HG03457 (cell line): ENCODE measurements around the gene NSD1.
"Not testable (repeated sequence)": the region's sequence is repeated elsewhere in the genome, so short reads cannot be mapped to it uniquely, and the experiment has no call there.

Experiments
- ATAC-seq: cut with Tn5 transposase; IDR thresholded peaks from one replicate; pipeline ENCODE4 v1.9.1; 2021; ENCODE audit warnings: moderate number of reproducible peaks; ENCODE audit not compliant: unreplicated experiment

Gene NSD1

DNA sequence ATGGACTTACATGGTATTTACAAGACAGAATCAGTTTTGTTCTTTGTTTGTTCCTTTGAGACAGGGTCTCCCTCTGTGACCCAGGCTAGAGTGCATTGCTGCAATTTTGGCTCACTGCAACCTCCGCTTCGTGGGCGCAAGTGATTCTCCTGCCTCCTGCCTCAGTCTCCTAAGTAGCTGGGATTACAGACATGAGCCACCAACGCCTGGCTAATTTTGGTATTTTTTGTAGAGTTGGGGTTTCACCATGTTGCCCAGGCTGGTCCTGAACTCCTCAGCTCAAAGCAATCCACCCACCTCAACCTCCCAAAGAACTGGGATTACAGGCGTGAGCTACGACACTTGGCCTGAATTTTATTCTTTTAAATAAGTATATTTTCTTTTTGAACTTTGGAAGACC, 142.3 kb downstream of the NSD1 start:
- ATAC-seq: no peak

DNA sequence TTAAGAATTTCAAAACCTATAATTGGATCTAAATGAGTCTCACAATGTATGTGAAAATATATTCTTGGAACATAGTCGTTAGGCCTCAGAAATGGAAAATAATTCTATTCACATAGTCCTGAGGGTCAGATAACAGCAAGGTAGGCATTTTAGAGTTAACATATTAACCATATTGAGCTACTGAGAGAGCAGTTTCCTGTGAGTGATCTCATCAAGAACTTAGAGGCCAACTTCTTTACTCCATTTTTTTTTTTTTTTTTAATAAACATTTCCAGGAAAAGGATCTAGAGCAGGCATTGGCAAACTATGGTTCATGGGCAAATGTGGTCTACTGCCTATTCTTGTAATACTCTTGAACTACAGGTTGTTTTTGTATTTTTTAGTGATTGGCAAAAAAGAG, 143.3 kb downstream of the NSD1 start:
- ATAC-seq: no peak

DNA sequence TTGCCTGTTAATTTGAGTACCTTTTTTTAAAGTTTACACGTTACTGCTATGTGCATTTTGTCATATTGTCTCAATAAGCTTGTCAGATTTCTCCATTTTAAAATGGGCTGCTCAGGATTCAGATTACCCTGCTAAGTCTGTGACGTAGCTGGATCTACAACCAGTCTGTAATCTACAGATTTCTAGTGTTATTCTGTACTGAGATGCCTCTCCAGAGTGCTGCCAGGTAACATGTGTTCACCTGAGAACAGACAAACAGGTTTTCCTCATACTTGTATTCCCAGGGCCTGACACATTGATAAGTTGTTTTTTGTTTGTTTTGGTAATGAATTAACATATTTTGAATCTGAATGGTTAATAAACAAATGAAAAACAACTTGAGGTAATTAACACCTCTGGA, 154.6 kb downstream of the NSD1 start:
- ATAC-seq: no peak

DNA sequence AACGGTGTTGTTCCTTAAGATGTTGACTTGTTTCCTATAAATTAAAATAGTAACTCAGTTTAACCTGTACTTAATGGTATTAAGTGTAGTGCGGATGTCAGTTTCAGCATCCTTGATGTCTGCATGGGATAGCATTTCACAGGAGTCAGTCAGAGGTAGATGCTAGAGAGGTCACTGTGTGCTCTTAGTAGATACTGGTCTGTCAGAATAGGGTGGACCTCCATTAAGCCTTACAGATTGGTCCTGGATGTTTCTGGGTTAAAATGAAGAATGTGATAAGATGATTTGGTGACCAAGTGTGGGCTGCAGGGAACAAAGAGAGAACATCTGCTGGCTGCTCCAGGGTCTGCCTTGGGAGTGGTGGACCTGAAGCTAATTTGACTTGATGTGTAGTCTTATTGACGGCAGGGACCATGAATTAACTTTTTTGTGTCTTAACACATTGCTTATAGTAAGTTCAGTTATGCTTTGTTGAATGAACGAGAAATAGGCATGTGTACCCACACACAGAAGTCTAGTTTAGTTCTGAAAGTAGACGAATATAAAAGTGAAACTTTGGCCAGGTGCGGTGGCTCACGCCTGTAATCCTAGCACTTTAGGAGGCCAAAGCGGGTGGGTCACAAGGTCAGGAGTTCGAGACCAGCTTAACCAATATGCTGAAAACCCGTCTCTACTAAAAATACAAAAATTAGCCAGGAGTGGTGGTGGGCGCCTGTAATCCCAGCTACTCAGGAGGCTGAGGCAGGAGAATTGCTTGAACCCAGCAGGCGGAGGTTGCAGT, 157.4 kb downstream of the NSD1 start:
- no peak for ATAC-seq

DNA sequence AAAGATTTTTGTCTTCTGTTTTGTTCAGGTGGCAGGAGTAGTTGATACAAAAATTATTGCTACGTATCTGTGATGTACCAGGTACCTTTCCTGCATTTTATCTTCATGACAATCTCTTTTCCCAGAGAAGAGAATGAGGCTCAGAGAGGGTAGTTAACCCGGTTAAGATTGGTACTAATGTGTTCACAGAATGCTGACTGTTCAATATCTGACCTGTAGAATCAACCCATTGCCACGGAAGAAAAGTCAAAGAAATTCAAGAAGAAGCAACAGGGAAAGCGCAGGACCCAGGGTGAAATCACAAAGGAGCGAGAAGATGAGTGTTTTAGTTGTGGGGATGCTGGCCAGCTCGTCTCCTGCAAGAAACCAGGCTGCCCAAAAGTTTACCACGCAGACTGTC, 158.2 kb downstream of the NSD1 start:
- ATAC-seq: no peak

DNA sequence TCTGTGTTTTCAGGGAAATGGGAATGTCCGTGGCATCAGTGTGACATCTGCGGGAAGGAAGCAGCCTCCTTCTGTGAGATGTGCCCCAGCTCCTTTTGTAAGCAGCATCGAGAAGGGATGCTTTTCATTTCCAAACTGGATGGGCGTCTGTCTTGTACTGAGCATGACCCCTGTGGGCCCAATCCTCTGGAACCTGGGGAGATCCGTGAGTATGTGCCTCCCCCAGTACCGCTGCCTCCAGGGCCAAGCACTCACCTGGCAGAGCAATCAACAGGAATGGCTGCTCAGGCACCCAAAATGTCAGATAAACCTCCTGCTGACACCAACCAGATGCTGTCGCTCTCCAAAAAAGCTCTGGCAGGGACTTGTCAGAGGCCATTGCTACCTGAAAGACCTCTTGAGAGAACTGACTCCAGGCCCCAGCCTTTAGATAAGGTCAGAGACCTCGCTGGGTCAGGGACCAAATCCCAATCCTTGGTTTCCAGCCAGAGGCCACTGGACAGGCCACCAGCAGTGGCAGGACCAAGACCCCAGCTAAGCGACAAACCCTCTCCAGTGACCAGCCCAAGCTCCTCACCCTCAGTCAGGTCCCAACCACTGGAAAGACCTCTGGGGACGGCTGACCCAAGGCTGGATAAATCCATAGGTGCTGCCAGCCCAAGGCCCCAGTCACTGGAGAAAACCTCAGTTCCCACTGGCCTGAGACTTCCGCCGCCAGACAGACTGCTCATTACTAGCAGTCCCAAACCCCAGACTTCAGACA, 160.4 kb downstream of the NSD1 start:
- no peak for ATAC-seq

DNA sequence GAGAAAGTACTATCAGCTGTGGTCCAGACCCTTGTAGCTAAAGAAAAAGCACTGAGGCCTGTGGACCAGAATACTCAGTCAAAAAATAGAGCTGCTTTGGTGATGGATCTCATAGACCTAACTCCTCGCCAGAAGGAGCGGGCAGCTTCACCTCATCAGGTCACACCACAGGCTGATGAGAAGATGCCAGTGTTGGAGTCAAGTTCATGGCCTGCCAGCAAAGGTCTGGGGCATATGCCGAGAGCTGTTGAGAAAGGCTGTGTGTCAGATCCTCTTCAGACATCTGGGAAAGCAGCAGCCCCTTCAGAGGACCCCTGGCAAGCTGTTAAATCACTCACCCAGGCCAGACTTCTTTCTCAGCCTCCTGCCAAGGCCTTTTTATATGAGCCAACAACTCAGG, 161.1 kb downstream of the NSD1 start:
- no peak for ATAC-seq

DNA sequence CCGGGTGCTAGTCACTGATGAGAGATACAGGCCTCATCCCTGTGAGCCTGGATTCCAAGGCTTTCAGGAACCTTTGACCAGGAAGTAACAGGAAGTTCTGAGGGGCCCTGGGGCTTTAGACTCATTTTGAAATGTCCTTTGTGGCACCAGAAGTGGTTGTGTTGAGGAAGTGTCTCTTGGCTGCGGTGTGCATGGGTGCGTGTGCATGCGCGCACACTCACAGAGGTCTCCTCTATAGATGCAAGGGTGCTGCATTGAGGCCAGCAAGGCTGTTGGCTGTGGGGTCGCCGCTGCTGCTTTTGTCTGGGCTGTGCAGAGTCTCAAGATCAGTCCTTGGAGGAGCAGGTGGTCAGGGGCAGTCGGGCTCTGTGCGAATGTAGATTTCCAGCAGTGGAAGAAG, 162.4 kb downstream of the NSD1 start:
- ATAC-seq: no peak

DNA sequence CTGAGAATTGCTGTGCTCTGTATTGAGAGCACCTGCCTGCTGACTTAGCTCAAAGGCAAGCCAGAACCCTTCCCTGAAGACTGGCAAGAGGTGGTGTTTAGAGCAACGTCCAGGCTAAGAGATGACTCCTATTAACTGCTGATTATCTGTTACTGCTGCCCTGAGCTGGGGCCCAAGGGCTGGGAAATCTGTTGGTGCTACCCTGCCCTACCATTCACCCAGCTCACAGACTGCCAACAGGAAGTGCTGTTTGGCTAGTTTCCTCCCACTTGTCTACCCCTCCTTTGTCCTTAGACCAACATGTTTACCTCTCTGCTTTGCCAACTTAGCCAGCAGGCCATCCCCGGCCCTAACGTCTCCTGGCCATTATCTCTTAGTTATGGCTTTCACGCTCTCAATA, 163.0 kb downstream of the NSD1 start:
- ATAC-seq: no peak

DNA sequence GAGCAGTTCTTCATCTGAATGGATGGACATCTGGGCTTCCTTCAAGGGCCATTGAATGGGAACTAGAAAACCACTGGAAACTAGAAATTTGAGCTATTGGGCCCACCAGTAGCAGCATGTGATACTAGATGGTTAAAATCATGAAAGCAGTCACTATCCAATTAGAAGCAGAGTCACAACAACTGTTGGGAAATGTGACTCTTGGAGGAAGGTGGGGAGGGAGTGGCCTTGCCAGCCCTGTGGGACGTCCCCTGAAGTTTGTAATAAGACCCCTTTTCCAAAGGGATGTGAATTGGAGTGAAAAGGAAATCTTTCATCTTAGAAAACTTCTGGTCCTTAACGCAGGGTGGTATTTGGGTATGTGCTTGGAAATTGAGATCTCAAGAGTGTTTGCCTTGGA, 164.3 kb downstream of the NSD1 start:
- no peak for ATAC-seq

DNA sequence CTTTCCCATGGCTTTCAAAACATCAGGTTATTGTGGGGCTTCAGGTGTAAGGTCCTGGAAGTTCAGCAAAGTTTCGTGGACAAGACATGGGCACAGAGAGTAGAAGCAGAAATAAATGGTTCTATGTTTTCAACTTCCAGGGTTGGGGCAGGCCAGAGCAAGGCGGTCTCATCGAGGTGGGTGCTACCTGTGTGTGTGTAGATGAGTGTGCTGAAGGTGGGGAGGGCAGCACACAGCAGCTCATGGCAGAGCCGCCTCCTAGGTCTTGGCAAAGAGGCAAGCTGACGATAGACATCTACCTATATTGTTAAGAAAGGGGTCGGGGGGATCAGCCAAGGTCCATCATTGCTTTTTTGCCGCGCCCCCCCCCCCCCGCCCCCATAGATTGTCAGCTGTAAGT, 166.1 kb downstream of the NSD1 start:
- no peak for ATAC-seq

DNA sequence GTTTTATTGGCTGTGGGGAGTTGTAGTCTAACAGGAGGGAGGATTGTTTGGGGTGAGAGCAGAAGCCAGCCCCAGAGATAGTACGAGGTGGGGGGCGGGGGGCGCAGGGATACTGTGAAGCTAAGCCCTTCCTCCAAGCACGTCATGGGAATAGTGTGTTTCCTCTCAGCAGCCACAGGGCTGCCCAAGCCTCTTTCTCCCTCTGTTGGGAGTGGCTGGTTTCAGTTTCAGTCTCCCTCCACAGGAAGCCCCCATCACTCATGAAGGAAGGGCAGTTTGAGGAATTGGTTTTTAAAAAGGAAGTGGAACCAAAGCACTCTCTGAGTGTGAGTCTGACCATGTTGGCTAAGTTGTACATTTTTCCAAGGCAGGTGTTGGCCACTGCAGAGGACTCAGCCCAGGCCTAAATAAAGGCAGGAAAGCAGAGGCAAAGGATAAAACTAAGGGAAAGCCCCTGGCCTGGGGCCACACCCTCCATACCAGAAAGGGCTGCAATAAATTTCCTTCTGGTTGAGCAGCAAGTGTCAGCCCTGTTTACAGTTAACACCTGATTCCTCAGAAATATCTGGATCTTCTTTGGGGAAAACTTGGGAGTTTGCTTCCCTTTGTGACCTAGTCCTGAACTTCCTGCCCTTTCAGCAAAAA, 166.8 kb downstream of the NSD1 start:
- ATAC-seq: peak; percentile 37

DNA sequence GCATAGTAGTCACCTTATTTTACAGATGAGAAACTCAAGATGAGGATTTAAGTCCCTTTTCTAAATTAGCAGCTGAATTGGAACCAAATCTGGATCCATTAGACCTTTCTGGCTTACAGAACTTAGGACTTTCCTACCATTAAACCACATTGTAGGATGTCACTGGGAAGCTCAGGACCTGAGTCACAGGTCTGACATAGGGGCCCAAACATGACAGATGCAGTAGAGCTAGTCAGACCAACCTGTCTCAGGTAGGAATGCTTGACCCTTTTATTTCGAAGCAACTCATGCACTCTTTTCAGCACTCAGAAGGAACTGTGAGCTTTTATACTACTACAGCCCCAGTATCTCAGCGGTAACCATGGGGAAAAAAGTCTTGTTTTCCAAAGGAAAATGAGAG, 167.4 kb downstream of the NSD1 start:
- no peak for ATAC-seq

DNA sequence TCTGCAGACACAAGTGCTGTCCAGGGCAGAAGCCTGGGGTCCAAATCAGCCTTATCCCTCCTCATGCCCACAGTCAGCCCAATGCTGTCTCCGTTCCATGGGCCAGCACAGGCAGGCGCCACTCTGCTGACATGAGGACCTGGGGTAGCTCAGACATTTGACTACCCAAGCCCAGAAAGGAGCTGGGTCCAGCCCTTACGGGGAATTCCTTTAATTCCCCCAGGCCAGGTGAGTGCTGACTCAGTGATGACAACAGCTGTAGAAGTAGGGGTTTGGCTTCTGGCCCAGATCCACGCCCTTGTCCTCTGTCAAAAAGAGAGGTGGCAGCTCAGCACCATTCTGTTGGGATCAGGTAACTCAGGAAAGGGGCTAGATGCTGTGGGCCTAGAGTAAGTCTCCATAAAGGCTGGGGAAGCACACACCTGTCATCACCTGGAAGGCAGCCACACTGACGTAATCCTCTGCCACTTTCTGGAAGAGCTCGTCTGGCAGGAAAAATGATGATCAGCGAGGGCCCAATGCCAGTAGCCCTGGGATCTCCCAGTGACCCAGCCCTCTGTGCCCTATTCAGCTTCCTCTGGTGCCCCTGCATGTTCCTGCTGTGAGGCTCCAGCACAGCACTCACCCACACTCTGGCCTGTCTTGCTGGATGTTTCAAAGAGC, 168.1 kb downstream of the NSD1 start:
- ATAC-seq: no peak

DNA sequence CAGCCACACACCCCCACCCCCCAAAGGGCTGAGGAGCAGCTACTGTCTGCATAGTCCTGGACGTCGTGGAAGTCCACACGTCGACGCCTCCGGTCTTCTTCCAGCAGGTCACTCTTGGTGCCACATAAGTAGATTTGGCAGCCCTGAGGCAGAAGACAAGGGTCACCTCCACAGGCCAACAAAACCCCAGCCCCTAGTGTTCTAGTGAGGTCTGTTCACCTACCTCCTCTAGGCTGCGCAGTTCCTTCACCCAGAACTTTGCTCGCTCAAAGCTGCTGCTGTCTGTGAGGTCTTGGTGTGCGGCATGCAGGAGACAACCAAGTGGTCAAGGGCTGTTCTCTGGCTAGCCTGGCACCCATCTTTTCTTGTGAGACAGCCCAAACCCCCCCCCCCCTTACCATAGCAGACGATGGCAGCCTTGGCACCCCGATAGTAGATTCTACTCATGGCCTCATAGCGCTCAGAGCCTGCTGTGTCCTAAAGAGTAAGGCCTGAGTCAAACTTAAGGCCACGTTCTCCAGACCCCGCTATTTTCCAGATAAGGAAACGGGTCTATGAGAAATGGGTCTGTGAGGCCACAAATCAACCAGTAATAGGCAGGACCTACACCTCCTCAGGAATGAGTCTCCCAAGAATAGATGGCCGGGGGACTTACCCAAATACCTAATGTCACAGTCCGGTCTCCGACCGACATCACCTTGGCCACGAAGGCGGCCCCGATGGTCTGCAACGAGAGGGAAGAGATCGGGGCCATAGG, 169.0 kb downstream of the NSD1 start:
- no peak for ATAC-seq

DNA sequence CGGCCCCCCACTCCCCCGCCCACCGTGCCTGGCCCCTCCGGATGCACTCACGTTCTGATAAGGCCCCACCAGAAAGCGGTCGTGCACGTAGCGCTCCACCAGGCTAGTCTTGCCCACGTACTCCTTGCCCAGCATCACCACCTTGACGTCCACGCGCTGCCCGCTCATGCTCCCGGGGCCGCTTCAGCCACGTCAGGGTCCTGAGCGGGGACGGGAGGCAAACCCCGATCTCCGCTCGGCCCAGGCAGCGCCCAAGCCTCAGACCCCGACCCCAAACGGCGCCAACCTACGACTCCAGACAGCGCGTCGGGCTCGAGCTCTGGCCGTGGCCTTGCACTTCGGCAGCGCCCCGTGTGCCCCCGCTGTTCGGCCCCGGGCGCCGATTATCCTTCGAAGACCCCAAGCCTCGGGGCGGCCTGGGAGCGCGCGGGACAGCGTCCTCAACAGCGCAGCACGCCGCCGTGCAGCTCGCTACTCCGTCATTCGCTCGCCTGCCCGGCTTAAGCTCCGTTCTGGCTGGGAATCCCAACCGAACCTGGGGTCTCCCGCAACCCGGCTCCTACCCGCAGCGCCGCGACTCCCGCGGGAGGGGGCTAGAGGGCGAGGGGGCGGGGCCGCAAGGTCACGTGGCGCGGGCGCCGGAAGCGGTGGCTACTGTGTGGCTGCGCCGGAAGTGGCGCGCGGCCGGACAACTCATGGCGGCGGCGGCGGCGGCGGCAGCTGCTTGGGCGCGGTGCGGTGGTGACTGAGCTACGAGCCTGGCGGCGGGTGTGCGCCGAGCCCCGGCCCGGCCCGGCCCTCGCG, 169.8 kb downstream of the NSD1 start, which contains the start of the genes PRELID1 and RAB24:
Gene PRELID1, plus strand, starts transcription at position 679 of the 804 bp plus-strand sequence. CDS start 187 bp downstream, outside the sequence.
Gene RAB24, minus strand, starts transcription at position 599 of the 804 bp plus-strand sequence. Its CDS starts 431 bp downstream, at position 168.
- ATAC-seq: peak; percentile 40

DNA sequence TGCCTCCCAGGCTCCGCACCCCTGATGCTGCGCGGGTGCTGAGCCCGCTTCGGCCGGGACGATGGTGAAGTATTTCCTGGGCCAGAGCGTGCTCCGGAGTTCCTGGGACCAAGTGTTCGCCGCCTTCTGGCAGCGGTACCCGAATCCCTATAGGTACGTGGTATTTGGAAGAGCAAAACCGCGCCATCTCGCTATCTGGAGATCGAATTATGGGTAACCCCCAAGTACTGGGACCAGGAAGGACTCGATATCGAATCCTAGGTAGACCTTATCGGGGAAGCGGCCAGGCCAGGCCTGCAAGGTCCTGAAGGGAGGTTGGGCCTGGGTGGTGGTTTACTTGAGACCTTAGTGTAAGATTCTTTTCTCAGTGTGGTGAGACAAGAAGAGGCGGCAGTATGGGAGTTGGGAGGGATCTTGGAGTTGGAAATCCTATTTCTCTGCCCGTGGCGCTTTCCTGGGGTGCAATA, 170.4 kb downstream of the NSD1 start:
- ATAC-seq: peak; percentile 2

DNA sequence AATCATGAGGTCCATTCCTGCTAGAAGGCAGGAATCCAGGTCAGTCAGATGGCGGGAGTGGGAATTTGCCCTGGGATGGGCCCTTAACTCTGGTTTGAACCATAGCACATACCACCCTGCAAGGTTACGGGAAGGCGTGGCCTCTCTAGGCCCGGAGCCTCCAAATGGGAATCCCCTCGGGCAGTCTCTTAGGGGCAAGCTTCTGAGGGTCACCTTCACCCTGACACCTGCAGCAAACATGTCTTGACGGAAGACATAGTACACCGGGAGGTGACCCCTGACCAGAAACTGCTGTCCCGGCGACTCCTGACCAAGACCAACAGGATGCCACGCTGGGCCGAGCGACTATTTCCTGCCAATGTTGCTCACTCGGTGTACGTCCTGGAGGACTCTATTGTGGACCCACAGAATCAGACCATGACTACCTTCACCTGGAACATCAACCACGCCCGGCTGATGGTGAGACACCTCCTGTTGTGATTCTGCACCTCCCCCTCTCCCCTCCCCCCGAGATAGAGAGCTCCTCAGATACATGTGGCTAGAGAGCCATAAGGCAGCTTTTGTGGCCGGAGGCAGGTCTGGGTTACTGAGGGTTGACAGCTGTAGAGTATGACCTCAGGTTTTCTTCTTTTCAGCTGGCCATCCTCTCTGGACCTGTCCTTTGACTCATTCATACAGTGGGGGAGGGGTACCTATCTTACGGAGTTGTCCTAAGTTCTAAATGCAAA, 171.0 kb downstream of the NSD1 start:
- ATAC-seq: no peak

DNA sequence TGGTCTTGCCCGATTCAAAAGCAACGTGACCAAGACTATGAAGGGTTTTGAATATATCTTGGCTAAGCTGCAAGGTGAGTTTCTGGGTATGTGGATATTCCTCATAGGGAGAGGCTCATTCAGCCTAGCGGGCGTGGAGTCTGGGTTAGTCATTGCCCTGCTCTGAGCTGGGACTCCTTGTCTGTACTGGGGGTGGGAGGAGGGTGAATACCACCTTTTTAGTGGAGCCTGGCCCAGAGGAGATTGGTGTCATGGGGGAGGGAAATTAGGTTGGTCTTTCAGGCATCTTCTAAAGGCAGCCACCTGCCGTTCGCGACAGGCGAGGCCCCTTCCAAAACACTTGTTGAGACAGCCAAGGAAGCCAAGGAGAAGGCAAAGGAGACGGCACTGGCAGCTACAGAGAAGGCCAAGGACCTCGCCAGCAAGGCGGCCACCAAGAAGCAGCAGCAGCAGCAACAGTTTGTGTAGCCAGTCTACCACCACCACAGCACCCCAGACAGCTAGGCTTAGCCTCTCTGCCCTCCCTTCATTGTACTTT, 172.6 kb downstream of the NSD1 start:
- ATAC-seq: not testable (repeated sequence)
